Astrocyte of the spinal cord (primary cell): ENCODE data around the gene NCEH1.
A peak's percentile ranks its signal among the peaks of the same experiment; 100 is the strongest.
"Not testable (repeated sequence)": the region's sequence is repeated elsewhere in the genome, so short reads cannot be mapped to it uniquely, and the experiment has no call there.

ENCODE experiments used
- DNase-seq: peaks from one replicate; pipeline ENCODE4 v3.0.0; 2011; ENCODE audit warnings: low read depth, low spot score
- H3K4me3 ChIP-seq: 2 replicates; pipeline ENCODE4 v1.5.1; 2011; ENCODE audit warnings: low read depth, mild to moderate bottlenecking, low read length, moderate library complexity
- in situ Hi-C: cut with HindIII; loops from 2 replicates; pipeline ENCODE4 v1.10.0; 2017; ENCODE audit warnings: low sequenced_read_pairs
- TF ChIP-seq, protein P1 (sequence below): IDR thresholded peaks from 2 replicates; pipeline ENCODE4 v1.5.1; 2012; ENCODE audit warnings: low read depth, mild to moderate bottlenecking, low read length, inconsistent platforms

Gene NCEH1, protein sequence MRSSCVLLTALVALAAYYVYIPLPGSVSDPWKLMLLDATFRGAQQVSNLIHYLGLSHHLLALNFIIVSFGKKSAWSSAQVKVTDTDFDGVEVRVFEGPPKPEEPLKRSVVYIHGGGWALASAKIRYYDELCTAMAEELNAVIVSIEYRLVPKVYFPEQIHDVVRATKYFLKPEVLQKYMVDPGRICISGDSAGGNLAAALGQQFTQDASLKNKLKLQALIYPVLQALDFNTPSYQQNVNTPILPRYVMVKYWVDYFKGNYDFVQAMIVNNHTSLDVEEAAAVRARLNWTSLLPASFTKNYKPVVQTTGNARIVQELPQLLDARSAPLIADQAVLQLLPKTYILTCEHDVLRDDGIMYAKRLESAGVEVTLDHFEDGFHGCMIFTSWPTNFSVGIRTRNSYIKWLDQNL

DNA sequence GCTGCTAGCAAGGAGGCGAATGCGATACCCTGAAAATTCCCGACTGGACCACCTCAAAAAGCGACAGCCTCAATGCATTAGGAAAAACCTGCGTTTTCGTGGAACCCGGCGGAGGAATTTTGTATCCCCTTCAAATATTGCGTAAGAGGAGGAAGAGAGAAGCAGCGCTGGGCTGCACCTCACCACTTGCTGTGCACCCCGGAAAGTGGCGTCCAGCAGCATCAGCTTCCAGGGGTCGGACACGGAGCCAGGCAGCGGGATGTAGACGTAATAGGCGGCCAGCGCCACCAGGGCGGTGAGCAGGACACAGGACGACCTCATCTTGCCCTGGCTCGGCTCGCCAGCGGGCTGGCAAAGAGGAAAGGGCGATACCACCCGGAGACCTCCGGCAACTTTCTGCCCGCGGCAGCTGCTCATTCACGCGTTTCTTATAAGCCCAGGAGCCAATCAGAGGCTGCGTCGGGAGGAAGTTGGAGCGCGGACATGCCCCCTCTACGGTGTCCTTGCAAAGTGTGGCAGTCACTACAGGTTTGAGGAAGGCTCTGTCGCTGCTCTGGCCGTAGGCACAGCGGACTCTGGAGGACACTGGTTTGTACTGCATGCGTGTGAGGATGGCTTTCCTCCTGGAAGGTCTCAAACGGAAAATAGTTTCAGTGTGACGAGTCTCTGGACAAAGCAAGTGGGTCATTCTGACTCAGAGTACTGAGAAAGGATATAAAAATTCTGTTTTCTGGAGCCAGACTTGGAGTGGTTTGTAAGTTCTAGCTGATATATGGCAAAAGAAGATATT is at the start of gene NCEH1:
Gene NCEH1, minus strand, starts transcription at position 404 of the 790 bp plus-strand sequence. Its CDS starts 83 bp downstream, at position 321.
- in situ Hi-C loops = no loop called here
- H3K4me3 ChIP-seq = peak within 1 kb of the TSS; percentile 65
- TF ChIP-seq, protein P1, sequence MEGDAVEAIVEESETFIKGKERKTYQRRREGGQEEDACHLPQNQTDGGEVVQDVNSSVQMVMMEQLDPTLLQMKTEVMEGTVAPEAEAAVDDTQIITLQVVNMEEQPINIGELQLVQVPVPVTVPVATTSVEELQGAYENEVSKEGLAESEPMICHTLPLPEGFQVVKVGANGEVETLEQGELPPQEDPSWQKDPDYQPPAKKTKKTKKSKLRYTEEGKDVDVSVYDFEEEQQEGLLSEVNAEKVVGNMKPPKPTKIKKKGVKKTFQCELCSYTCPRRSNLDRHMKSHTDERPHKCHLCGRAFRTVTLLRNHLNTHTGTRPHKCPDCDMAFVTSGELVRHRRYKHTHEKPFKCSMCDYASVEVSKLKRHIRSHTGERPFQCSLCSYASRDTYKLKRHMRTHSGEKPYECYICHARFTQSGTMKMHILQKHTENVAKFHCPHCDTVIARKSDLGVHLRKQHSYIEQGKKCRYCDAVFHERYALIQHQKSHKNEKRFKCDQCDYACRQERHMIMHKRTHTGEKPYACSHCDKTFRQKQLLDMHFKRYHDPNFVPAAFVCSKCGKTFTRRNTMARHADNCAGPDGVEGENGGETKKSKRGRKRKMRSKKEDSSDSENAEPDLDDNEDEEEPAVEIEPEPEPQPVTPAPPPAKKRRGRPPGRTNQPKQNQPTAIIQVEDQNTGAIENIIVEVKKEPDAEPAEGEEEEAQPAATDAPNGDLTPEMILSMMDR = peak; percentile 79

DNA sequence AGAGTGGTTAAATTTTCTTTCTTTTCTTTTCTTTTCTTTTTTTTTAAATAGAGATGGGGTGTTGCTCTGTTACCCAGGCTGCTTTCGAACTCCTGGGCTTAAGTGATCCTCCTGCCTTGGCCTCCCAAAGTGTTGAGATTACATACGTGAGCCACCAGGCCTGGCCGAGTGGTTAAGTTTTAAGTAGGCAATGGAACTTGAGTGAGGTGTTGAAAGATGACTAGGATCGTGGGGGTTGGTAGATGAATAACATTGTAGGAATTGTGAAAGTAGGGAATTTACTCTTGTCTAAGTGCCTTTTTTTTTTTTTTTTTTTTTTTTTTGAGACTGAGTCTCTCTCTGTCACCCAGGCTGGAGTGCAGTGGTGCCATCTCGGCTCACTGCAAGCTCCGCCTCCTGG is 49.5 kb upstream of the NCEH1 start:
- not testable (repeated sequence) for DNase-seq

More for the DNA sequence above, at the start of gene NCEH1:
- DNase-seq = peak; percentile 98

DNA sequence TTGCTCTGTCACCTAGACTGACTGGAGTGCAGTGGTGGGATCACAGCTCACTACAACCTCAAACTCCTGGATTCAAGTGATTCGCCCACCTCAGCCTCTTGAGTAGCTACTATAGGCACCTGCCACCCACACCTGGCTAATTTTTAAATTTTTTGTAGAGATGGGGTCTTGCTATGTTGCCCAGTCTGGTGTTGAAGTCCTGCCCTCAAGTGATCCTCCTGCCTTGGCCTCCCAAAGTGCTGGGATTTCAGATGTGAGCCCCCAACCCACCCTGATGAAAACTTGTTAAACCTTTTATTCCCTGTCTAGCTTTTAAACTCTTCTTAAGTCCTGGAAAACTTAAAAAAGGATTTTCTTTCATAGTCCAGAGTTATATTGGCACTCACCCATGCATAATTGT is 42.3 kb upstream of the NCEH1 start:
- in situ Hi-C loops = no loop called here
- no peak for DNase-seq
- TF ChIP-seq, protein P1 = no peak
- H3K4me3 ChIP-seq = no peak overlapping the region

More for the DNA sequence above, 49.5 kb upstream of the NCEH1 start:
- in situ Hi-C loops, H3K4me3 ChIP-seq: not testable (repeated sequence)

DNA sequence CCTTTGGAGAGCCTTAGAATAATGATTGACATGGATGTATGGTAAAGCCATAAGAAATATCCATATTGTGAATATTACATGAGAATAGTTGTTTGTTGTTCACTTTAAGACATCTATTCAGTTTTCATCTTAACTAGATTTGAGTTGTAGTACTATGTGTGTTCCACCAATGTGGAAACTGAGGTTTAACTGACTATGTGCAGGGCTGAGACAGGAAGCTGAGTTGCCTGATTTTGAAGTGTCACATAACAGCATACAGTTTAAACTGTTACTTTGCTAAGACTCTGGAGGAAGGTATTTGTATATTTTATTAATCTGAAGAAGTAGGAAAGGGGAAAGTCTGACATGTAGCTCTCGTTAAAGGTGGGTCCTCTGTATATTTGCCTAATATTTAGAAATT is 41.8 kb upstream of the NCEH1 start:
- TF ChIP-seq, protein P1 = no peak
- DNase-seq = no peak
- in situ Hi-C loops = no loop called here
- no peak overlapping the region for H3K4me3 ChIP-seq

DNA sequence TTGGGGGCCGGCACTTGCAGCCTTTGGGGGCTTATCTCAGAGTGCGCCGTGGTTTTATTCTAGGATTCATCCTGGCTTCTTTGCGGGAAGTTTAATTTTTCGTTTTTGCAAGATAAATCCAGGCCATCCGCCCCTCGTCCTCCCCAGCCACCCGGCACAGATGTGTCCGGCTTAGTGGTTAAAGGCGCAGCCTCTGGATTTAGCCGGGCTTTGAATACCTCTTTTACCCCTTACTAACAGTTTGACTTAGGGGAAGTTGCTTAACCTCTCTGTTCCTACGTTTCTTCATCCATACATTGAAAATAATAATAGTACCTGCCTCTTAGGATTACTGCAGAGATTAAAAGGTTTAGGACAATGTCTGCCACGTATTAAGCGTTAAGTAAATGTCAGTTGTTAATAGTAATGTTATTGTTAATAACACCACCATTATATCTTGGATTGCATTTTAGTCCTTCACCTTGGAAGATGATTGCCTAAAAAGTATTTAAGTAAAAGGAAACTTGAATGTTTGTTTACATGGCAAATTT is 40.4 kb upstream of the NCEH1 start:
- TF ChIP-seq, protein P1 = no peak
- in situ Hi-C loops = no loop called here
- peak overlapping the region; percentile 79 for H3K4me3 ChIP-seq
- peak; percentile 45 for DNase-seq

DNA sequence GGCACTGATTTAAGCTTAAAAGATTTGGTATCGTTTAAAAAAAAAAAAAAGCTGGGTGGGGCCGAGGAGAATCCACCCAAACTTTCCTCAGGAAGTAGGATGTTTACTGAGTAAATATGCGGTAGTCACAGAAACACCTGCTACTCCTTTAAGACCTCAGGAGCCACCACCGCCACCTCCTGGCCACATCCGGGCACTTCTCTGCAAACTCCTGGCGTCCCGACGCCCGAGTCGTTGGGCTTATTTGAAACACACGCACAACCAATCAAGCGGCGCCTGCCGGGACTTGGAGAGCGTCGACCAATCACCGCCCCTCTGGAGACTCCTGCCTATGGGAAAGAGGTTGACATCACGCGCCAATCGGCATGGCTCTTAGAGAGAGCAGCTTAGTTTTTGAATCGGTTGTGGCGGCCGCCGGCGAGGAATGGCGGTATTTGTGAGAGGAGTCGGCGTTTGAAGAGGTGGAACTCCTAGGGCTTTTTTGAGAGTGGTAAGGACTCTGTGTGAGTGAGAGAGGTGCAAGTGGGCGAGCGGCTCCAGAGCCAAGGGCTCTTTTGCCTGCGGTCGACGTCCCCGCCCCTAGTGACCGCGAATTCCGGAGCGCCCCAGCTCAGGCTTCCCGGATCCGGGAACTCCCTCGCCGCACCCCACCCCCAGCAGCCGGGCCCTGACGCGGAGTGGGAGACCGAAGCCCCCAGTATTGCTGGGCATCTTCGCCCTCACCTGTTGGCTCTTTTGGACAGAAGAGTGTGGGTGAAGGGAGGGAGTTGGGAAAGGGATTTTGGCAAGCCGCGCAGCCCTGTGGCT is 39.7 kb upstream of the NCEH1 start, which contains the start of gene ECT2:
Gene ECT2, plus strand, starts transcription at position 359 of the 807 bp plus-strand sequence. CDS start 3,805 bp downstream, outside the sequence.
- TF ChIP-seq, protein P1 = peak; percentile 76
- in situ Hi-C loops = no loop called here

More for the DNA sequence above, 39.7 kb upstream of the NCEH1 start, which contains the start of gene ECT2:
- H3K4me3 ChIP-seq = peak within 1 kb of the TSS; percentile 79
- peak; percentile 100 for DNase-seq
